Hypothalamus (tissue), 51 donors: Measurements from ENCODE around the gene RCAN2.

Experiments used
- DNase-seq, 51 donors: peaks; one replicate each; lab custom pipeline; 2025; lab: John Stamatoyannopoulos, UW

RCAN2 gene

DNA sequence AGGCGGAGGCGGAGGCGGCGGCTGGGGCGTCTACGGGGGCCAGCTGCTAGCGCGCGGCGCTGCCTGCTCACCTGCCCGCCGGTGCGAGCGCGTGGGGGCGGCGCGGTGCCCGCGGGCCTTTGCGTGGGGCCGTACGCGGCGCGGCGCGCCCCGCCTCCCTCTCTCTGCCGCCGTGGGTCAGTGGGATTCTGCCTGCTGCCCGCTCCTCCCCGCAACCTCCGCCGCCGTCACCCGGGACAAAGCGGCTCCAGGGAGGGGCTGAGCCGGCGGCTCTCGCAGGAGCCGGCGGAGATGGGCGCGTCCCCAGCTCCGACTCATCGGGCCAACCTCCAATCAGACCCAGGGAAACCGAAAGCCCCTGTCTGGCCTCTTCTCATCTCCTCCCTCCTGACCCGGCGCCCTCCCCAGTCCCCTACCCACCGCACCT, at the start of gene RCAN2:
Gene RCAN2 (minus strand): TSS at position 249 of the 427 bp plus-strand sequence.
- peak in 40 of 51 donors; percentile 17 to 87 (median 57) for DNase-seq

DNA sequence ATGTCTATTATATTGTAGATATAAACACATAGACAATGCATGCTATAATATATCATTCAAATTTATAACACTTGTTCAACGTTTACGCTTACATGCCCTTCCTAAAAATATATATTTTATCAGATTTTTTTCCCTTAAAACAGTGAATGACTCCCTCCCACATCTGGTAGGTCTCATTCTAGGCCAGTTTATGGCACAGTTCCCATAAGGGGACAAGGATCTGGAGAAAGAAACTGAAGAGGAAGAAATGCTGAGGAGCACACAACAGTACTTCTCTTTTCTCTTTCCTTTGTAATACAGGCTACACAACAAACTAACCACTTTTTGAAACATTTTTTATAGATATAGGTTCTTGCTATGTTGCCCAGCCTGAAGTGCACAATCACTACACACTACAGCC, 48.6 kb upstream of the RCAN2 start:
- no peak for DNase-seq

DNA sequence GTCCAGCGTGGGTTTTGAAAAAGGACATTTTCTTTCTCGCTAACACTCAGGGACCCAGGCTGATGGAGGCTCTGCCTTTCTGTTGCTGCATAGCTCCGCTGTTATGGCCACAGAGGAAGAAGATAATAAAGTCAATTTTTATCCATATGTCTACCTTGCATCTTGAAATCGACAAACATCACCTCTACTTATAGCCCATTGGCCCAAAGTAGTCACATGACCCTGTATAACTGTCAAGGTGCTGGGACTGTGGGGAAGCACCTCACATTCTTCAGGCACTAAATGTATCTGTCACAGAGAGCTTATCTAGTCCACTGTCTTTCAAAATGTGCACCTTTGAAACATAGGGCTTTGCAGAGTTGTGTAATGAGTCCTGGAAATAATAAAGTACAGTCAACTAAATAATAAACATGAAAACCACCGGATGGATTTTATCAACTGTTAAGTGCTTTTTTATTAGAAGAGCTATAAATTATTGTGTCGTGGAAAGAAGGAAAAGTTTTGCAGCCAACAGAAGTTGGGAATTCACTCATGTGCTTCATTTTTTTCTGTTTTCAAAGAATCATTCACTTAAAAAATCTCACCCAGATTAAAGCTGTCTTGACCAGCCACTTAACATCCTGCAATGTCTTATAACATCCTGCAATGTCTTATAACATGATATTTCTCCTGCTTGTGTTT, 47.7 kb upstream of the RCAN2 start:
- no peak for DNase-seq

DNA sequence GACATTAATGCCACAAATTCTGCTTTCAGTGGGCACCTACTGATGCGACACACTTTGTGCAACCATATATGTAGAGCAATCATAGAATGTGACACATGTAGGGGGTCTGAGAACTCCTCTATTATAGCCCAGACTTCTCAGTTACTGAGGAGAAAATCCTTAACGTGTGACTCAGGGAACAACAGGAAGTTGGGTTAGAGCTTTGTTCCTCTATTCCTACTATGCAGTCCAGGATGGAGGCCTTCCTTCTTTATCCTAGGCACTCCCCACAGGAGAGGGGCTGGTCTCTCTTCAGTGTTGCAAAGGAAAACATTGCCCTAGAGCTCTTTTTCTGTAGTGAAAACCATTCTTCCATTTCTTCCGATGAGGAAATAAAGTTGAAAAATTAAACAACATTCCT, 39.6 kb upstream of the RCAN2 start:
- DNase-seq, result no peak

DNA sequence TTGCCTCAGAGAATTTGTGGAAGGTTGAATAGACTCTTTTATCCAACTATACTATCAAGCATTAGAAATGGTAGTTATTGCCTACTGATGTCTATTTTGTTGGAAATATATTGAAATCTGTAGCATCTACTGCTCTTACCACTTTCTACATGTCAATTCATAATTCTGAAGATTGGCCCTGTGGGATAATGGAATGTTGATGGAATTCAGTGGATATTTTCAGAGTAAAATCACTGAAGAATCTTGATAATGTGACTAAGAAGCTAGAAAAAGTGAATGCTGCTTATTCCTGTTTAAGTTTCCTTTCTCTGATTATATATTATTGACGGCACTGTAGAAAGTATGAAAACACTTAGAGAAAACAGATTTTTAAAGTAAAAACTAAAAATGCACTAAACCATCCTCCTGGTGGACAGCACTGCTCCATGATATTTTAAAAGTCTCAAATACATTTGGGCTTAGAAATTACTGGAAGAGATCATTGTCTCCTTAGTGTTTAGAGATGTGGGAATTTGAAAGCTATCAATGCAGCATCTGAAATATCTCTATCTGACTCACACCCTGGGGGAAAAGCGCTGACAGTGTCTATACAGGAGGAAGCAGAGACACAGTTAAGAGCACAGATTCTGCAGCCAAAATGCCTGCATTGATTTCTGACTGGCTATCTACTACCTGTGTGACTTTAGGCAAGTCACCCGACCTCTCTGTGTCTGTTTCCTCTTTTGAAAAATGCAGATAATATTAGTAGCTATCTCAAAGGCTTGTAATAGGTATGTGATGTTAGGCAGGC, 37.9 kb upstream of the RCAN2 start:
- no peak for DNase-seq

DNA sequence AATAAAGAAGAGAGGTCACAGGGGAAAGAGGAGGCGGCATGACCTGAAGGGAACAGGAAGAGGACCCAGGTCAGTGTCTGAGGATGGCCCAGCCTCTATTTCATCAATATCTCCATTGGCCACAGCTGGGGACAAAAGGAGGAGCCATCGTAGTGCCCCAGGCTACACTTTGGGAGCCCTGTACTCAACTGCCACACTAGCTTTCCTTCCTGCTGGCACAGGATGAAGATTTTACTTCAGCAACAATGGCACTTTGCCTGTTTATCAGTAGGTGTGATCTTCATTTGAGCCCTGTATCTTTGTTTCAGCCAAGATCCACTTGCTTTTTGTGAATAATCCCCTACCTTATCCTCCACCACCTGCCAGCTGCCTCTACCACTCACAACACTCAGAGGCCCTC, 35.4 kb upstream of the RCAN2 start:
- no peak for DNase-seq

DNA sequence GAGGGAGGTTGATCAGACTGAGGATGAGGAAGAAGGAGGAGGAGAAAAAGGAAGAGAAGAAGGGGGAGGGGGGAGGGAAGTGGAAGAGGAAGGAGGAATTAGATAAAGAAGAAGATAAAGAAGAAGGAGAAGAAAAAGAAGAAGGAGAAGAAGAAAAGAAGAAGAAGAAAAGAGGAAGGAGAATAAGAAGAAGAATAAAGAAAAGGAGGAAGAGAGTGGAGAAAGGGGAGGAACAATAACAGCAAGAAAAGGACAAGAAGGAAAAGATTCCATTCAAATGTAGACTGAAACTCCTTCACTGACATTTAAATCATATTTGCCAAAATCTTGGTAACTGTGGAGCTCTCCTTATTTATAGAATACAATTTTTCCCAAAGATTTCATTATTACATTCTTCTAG, 34.3 kb upstream of the RCAN2 start:
- no peak for DNase-seq

DNA sequence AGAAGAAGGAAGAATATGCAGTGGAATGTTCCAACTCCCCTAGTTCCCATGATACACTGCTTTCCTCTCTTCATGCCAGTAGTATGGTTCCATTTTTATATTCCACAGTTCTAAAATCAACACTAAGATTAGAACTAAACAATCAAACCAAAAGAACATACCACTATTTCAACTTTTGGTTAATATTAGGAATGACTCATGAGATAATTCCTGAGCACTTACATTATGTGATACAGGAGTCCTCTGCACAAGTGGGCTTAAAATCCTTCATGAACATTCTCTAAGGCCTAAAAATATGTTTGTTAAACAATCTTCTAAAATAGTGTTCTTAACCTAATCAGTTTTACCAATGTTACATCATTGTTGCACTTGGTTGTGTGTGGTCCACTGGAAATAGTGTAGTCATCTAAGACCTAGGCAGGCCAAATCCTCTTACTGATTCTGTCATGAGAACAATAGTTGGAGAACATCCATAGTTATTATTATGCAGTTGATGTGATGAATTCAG, 30.3 kb upstream of the RCAN2 start:
- DNase-seq, result no peak

DNA sequence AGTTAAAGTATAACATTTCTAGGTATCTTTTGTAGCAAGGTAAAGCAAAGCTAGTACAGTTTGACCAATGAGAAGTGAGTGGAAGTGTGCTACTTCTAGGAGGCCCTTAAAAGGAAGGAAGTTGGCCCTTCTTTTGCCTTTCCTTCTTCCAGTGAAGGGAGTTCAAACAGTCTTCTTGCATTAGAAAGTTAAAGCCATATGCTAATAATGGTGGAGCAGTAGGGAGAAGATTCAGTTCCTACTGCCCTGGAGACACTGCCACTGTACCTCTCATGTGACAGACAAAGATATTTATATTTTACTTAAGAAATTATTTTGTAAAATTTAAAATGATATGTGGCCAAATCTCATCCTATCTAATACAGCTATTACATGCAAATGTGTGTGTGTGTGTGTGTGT, 26.0 kb upstream of the RCAN2 start:
- DNase-seq, result no peak

DNA sequence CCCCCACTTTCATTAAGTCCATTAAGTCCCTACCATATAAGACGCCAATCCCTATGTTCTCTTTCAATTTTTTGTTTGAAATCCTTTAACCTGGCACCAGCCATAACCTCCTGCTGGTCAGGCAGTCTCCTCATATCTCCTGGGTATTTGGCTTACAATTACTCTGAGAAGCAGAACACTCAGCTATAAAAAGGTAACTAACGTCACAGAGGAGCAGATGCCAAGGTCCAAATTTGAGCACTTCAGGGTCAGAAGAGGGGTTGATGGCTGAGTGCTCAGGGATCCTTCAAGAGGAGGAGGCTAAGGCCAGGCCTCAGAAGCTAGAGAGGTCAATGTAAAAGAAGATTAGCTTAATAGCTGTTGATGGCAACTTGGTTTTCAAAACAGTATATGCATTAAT, 22.3 kb upstream of the RCAN2 start:
- DNase-seq, result no peak

DNA sequence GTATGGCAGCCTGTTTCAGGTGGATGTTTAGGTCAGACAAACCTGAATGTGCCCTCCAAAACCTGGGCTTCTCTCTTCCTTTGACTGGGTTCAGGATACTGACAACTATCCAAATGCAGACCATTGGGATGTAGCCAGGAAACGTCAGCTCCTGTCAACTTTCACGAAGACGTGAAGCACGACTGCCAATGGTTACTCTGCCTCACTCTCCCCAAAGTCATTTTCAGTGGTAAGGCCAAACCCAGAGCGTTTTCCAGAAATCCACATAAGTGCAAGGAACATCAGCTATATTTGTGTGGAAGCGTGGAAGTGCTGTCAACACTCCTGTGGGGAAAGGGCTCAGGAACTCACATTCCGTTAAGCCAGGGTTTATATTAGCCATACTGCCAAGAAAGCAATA, 20.1 kb upstream of the RCAN2 start:
- DNase-seq, result no peak

DNA sequence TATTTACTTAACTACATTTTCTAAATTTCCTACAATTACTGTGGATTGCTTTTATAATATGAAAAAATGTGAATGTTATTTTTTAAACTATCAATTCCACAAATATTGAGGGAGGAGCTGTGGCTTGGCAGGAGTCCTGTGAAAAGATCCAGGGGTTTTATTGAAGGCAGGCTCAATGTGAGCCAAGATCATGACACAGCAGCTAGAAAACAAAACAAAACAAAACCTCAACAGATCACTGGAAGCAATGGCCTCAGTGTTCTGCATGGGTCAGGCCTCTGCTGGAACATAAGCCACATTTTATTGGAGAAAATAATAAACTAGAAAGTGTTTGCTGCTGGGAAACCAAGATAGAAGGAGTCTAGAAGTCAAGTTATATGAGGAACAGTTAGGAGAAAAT, 19.4 kb upstream of the RCAN2 start:
- DNase-seq, result peak in 21 of 51 donors; percentile 0 to 76 (median 20)

DNA sequence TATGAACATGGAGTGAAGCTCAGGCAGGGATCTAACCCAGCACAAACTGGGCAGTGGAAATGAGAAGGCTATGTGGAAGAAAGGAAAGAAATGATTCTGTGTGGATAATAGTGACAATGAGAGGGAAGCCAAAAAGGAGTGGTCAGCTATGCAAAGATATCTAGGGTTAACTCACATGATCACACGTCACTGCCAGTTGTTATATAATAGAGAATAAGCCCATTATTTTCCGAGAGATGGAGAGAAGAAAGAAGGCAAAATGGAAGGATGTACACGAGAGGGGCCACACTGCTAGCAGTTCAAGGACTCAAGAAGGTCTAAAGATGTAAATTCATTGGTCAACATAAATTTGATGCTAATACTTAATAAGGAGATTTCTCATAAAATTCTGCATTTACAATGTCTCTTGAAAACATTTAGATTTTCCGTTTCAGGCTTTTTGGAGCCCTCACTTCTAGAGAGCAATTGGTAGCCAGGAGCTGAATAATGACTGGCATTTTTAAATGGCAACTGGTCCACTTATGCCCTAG, 18.8 kb upstream of the RCAN2 start:
- DNase-seq, result peak in 3 of 51 donors; percentile 3 to 78 (median 11)

DNA sequence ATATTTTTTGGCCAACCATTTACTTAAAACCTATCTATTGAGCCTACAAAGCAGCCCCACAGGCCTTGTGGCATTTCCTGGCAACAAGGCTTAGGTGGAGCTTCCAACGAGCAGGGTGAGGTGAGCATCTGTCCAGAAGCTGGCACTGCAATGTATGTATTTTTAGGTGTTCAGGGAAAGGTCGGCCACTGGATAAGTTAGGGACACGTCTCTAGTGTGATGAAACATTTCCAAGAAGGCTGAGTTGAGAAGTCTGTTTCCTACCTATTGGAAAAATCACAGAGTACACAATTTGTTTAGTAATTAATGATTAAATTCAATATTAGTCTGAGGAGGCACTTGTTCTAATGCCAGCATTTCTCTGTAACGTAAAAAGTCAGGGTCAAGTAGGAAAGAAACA, 17.8 kb upstream of the RCAN2 start:
- no peak for DNase-seq

DNA sequence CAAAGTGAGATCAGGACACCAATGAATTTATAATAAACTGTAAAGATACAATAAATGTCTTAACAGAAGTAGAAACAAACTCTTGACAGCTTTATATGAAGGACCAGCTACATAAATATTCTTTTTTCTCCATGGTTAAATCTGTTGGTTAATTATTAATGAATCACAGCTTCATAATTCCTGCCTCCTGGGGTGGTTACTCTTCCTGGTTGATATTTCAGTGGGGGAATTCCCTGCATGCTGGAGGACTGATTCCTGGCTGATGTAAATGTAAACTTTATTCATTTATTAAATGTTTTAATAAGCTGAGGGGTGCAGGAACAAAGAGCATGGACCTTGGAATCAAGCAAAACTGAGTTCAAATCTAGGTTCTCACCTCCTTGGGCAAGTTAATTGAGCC, 16.2 kb upstream of the RCAN2 start:
- DNase-seq, result no peak

DNA sequence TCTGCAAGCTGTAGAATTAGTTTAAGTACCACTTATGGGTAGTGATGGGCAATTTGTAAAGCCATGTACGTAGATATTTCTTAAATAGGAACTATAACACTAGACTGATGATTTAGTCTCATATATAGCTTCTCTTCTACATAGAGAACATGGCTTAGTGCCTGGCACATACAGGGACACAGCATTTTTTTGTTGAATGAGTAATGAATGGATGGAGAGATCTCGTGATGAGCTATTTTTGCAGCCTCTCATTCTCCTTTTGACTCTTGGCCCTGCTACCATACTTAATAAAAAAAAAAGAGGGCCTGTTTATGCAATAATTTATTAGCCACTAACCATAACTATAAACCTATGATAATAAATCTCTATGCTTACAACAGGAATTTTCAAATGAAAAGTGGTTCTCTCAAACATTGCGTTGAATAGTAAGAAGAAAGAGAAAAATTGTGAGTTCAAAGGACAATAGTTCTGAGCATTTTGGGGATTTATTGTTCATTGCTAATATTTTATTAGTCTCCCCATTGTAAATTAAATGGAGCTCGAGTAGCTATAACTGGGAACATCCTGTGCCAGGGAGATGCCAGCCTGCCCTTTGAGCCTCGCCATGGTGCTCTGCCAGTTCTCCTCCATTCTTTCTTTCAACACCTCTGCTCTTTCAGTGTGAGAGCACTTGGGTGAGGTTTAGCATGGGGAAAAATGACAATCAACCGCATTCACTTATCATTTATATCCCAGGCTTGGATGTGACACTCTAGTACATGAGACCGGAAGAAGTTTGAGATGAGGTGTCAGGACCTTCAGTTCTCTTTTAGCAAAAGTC, 14.7 kb upstream of the RCAN2 start:
- DNase-seq, result no peak

DNA sequence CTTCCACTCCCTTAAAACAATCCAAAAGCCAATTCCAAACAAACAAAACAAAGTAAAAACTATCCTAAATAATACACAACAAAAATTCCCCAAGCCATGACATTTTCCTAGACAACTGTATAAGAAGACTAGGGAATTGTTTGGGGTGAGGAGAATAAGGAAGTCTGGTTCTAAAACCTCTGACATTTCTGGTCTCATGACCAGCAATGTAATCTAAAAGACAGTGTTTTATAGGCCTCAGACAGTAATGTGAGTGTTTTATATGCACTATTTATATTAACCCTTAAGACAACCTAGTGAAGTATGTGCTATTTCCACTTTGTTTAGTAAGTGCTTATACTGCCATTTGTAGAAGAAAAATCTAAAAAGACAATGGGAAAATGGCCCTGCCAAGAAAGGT, 13.0 kb upstream of the RCAN2 start:
- no peak for DNase-seq

DNA sequence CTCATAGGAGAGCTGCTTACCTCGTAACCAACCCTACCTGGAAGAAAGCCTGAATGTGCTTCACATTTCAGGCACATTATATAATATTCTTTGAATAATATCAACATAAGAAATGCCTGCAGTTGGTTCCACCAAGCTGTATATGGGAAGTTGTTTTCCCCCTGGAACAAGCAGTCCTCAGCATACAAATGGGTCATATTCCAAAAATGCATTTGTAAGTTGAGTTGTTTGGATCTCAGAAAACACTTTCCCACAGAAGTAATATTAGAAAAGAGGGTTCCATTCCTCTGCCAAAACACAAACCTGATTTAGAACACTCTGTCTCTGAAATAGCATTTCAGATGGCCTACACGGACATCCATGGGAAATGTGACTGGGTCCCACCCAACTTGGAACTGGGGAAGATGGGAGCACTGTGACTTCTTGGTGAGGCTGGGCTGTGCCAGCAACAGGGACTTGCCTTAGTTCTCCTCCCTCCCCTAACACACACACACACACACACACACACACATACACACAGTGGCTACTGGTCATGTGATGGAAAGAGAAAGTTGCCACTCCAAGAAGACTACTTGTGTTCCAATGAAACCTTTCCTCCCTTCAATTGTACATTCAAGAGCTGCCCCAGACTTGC, 11.4 kb upstream of the RCAN2 start:
- no peak for DNase-seq

DNA sequence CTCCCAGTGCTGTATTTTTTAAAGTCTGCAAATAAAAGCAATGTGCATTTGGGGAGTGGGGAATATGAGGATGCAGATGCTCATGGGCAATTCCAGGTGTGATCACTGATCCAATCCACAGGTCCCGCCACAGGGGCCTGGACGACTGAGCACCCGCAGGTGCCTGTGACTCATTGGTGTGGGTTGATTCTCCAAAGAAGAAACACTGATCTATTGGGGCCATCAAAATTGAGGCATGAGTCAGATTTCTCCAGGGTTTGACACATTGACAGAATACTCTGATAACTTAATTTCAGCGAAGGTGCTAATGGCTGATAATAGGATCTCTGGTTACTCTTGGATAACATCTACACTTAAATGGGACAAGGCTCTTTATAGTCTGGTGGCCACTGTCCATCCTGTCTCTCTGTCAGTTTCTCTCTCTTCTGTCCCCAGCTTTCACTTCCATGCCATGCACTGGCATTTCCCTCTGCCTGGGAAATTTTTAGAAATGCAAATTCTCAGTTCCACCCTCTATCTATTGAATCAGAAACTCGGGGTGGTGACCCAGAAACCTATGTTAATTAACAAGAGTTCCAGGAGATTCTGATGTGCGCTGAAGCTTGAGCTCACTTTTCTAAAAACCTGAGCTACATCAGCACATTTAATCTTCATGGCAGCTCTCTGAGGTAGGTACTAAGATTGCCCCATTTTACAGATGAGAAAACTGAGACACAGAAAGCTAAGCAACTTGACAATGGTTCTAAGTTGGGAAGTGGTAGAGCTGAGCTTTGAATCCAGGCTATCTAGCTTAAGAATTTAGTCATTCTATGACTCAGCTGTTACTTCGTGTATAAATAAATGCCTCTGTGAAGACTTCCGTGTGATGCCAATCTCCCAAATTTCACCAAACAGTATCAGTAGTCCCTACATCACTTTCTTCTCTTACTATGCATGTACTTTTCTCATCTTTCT, 10.2 kb upstream of the RCAN2 start:
- no peak for DNase-seq
